ENCODE measurements around the gene FLVCR2.

DNA sequence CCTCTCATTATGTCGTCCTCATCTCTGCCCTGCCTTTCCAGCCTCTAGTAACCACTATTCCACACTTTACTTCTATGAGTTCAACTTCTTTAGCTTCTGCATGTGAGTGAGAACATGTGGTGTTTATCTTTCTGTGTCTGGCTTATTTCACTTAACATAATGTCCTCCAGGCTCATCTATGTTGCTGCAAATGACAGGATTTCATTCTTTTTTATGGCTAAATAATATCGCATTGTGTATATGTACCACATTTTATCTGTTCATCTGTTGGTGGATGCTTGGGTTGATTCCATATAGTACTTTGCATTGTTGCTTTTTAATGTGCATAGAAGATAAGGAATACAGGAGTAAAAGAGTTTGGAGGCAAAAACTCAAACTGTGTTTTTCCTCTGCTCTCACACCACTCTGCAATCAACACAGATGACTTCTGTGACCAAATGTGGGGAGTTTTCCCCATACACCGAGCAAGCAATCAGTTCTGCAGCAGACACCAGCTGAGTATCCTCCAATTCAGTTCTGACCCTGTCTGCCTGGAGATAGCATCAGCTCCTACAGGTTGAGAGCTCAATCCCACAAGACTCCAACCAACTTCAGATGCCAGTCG is 24.6 kb upstream of the FLVCR2 start:
- TF ChIP-seq, protein P1, sequence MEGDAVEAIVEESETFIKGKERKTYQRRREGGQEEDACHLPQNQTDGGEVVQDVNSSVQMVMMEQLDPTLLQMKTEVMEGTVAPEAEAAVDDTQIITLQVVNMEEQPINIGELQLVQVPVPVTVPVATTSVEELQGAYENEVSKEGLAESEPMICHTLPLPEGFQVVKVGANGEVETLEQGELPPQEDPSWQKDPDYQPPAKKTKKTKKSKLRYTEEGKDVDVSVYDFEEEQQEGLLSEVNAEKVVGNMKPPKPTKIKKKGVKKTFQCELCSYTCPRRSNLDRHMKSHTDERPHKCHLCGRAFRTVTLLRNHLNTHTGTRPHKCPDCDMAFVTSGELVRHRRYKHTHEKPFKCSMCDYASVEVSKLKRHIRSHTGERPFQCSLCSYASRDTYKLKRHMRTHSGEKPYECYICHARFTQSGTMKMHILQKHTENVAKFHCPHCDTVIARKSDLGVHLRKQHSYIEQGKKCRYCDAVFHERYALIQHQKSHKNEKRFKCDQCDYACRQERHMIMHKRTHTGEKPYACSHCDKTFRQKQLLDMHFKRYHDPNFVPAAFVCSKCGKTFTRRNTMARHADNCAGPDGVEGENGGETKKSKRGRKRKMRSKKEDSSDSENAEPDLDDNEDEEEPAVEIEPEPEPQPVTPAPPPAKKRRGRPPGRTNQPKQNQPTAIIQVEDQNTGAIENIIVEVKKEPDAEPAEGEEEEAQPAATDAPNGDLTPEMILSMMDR (tag by site-specific recombination; IDR thresholded peaks at IDR 0.05): no peak
- TF ChIP-seq ZNF777 (tag by site-specific recombination; IDR thresholded peaks at IDR 0.05; ENCODE audit: borderline replicate concordance): no peak
- no peak for TF ChIP-seq ZNF639 (tag by site-specific recombination; IDR thresholded peaks at IDR 0.05)
- no peak for TF ChIP-seq TCF7L2 (IDR thresholded peaks at IDR 0.05; ENCODE audit: borderline replicate concordance, low read depth, low read length)
- TF ChIP-seq ZNF311 (tag by site-specific recombination; IDR thresholded peaks at IDR 0.05; ENCODE audit: borderline replicate concordance): no peak

All from HEK293 (cell line).